H1 (cell line): ENCODE measurements around the gene NAIF1. TPM values are rescaled to one million over a fixed set of nuclear protein-coding genes. Genes with fewer than 3 reads are reported as not detected.

ENCODE experiments used
- GABPA ChIP-seq: IDR thresholded peaks from 2 replicates; pipeline ENCODE4 v1.6.1; 2011; ENCODE audit warnings: mild to moderate bottlenecking, low read length, moderate library complexity, borderline replicate concordance; ENCODE audit not compliant: insufficient read depth
- polyA plus RNA-seq, 7 experiments: library from polyadenylated mRNA; depleted of rRNA in 3 of 7; stranded (reverse) in 5 of 7; unstranded in 2 of 7; fragments of >200 nt in 5 of 7; fragments of 200-250 nt in 2 of 7; gene quantifications; 1 replicate in 5 of 7; 2 replicates in 1 of 7; 4 replicates in 1 of 7; pipeline versions ENCODE4 v1.2.1 to v1.2.3, GENCODE V29; 2011 to 2013; ENCODE audit warnings: missing spikeins in 2 of 7, mixed read lengths in 2 of 7
- total RNA-seq: library from RNA; stranded (reverse); fragmentation: NEBNext Ultra II Directional; extraction: Animal tissue kit (Norgen Biotek cat#: 25700); gene quantifications from 2 replicates; pipeline ENCODE4 v1.2.1, GENCODE V29; 2021
- TF ChIP-seq, protein P1 (sequence below): IDR thresholded peaks from 2 replicates; pipeline ENCODE4 v1.6.1; 2012; ENCODE audit warnings: inconsistent platforms

The NAIF1 gene
- total and polyA plus RNA-seq, 2 of the 8 experiments (the other 6 are each of a cell fraction or from before 2014, with no cell fraction given) = 8.7 to 9.0 TPM

DNA sequence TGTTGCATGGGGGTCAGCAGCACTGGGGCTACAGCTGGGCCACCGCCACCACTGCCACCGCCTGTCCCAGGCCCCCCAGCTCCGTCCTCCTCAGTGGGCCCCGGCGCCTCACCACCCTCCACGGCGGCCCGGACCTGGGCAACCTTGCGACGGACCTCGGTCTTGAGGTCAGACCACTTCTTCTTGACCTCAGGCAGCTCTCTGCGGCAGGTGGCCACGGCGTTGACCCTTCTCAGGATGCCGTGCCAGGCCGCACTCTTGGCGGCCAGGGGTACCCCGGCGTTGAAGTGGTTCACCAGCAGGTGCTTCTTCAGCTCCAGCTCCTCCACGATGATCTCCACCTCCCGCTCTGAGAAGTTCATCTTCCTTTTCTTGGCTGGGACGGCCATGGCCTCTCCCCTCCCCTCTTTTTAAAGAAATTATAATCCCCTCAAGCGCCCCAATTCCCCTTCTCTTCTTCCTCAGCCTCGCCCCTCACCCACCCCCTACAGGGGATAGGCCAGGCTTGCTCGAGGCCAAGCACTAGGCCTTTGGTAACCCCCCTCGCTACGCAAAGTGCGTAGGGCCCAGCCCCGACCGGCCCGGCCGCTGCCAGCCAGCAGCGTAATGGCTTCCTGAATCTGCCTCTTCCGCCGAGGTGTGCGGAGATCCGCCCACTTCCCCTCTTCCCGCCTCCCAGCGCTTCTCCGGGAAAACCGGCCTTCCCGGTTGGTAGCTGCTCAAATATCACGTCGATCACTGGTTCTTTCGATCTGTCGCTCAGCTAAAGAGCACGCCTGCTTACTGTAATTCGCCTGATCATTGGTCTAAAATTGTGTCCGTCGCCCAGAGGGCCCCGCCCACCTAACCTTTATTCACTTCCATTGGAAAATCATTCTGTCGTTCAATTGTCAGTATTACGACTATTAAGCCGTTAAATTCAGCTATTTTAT is at the start of gene NAIF1 (continued):
- TF ChIP-seq, protein P1, sequence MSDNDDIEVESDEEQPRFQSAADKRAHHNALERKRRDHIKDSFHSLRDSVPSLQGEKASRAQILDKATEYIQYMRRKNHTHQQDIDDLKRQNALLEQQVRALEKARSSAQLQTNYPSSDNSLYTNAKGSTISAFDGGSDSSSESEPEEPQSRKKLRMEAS = peak; percentile 59
- TF ChIP-seq GABPA = no peak
